H9 (cell line): ENCODE data around the gene RNF113B. TPM values are rescaled to one million over a fixed set of nuclear protein-coding genes. Genes with fewer than 3 reads are reported as not detected.

Experiments used
- DNase-seq: peaks from one replicate; pipeline ENCODE4 v3.0.0-alpha.2; 2017
- H2AFZ ChIP-seq: one replicate; pipeline ENCODE4 v1.6.1; 2013; ENCODE audit warnings: mild to moderate bottlenecking, low read length, control low read depth, moderate library complexity
- H2AK5ac ChIP-seq: 2 replicates; pipeline ENCODE4 v1.6.1; 2013; ENCODE audit warnings: low read length, control low read depth, mixed read lengths; ENCODE audit not compliant: insufficient read length
- H2BK120ac ChIP-seq: one replicate; pipeline ENCODE4 v1.6.1; 2013; ENCODE audit warnings: low read depth, mild to moderate bottlenecking, low read length, control low read depth, inconsistent platforms; ENCODE audit not compliant: poor library complexity, severe bottlenecking
- H2BK12ac ChIP-seq: 2 replicates; pipeline ENCODE4 v1.6.1; 2013; ENCODE audit warnings: low read length, control low read depth, mixed read lengths, low read depth; ENCODE audit not compliant: insufficient read length
- H2BK15ac ChIP-seq: 2 replicates; pipeline ENCODE4 v1.6.1; 2013; ENCODE audit warnings: low read depth, low read length, control low read depth
- H2BK20ac ChIP-seq: one replicate; pipeline ENCODE4 v1.6.1; 2013; ENCODE audit warnings: low read depth, mild to moderate bottlenecking, low read length, control low read depth, inconsistent platforms; ENCODE audit not compliant: poor library complexity, severe bottlenecking
- H2BK5ac ChIP-seq: 2 replicates; pipeline ENCODE4 v1.6.1; 2013; ENCODE audit warnings: low read length, control low read depth, mixed read lengths; ENCODE audit not compliant: insufficient read length
- H3K14ac ChIP-seq: 2 replicates; pipeline ENCODE4 v1.6.1; 2013; ENCODE audit warnings: low read length, control low read depth; ENCODE audit not compliant: insufficient read depth
- H3K18ac ChIP-seq: 2 replicates; pipeline ENCODE4 v1.6.1; 2013; ENCODE audit warnings: low read depth, mild to moderate bottlenecking, mixed read lengths, low read length, control low read depth; ENCODE audit not compliant: insufficient read length
- H3K23ac ChIP-seq: 2 replicates; pipeline ENCODE4 v1.6.1; 2013; ENCODE audit warnings: low read length, control low read depth, mixed read lengths, low read depth; ENCODE audit not compliant: insufficient read length
- H3K23me2 ChIP-seq: 2 replicates; pipeline ENCODE4 v1.6.1; 2013; ENCODE audit warnings: low read depth, mild to moderate bottlenecking, mixed read lengths, low read length, control low read depth; ENCODE audit not compliant: insufficient read length, poor library complexity, severe bottlenecking
- H3K27ac ChIP-seq: 2 replicates; pipeline ENCODE4 v1.5.1; 2013; ENCODE audit warnings: low read length, control low read depth, mixed read lengths, low read depth; ENCODE audit not compliant: insufficient read length
- H3K27me3 ChIP-seq: 2 replicates; pipeline ENCODE4 v1.6.1; 2013; ENCODE audit warnings: low read length, control low read depth, inconsistent platforms; ENCODE audit not compliant: insufficient read depth
- H3K4ac ChIP-seq: 2 replicates; pipeline ENCODE4 v1.6.1; 2013; ENCODE audit warnings: low read depth, mild to moderate bottlenecking, control low read depth, inconsistent platforms, low read length, moderate library complexity
- H3K4me1 ChIP-seq: 2 replicates; pipeline ENCODE4 v1.6.1; 2013; ENCODE audit warnings: low read length, control low read depth, inconsistent platforms; ENCODE audit not compliant: insufficient read depth
- H3K4me2 ChIP-seq: 2 replicates; pipeline ENCODE4 v1.6.1; 2013; ENCODE audit warnings: low read length, control low read depth, mixed read lengths; ENCODE audit not compliant: insufficient read length, insufficient read depth
- H3K56ac ChIP-seq: 2 replicates; pipeline ENCODE4 v1.6.1; 2013; ENCODE audit warnings: low read depth, mild to moderate bottlenecking, mixed read lengths, low read length, control low read depth; ENCODE audit not compliant: insufficient read length
- H3K79me1 ChIP-seq: 2 replicates; pipeline ENCODE4 v1.6.1; 2013; ENCODE audit warnings: low read depth, mild to moderate bottlenecking, moderate library complexity, low read length, control low read depth, inconsistent platforms; ENCODE audit not compliant: insufficient read depth, poor library complexity, severe bottlenecking
- H3K79me2 ChIP-seq: 2 replicates; pipeline ENCODE4 v1.6.1; 2013; ENCODE audit warnings: low read length, control low read depth, inconsistent platforms; ENCODE audit not compliant: insufficient read depth
- H3K9ac ChIP-seq: 2 replicates; pipeline ENCODE4 v1.6.1; 2013; ENCODE audit warnings: low read length, control low read depth, mixed read lengths; ENCODE audit not compliant: insufficient read length; ENCODE audit errors: extremely low read depth
- H3K9me3 ChIP-seq: one replicate; pipeline ENCODE4 v1.6.1; 2013; ENCODE audit warnings: low read depth, low read length, inconsistent platforms; ENCODE audit not compliant: control insufficient read depth
- H3T11ph ChIP-seq: one replicate; pipeline ENCODE4 v1.6.1; 2013; ENCODE audit warnings: mild to moderate bottlenecking, low read length, control low read depth, inconsistent platforms
- H4K20me1 ChIP-seq: one replicate; pipeline ENCODE4 v1.6.1; 2013; ENCODE audit not compliant: control insufficient read depth, insufficient read length, insufficient read depth
- H4K5ac ChIP-seq: 2 replicates; pipeline ENCODE4 v1.6.1; 2013; ENCODE audit warnings: low read depth, mild to moderate bottlenecking, mixed read lengths, low read length, control low read depth; ENCODE audit not compliant: insufficient read length
- H4K8ac ChIP-seq: replicated peaks from 2 replicates; pipeline ENCODE4 v1.6.1; 2013; ENCODE audit warnings: low read length, control low read depth, mixed read lengths, low read depth; ENCODE audit not compliant: insufficient read length
- H4K91ac ChIP-seq: 2 replicates; pipeline ENCODE4 v1.6.1; 2013; ENCODE audit warnings: low read depth, mild to moderate bottlenecking, moderate library complexity, mixed read lengths, low read length, control low read depth; ENCODE audit not compliant: insufficient read length
- H3K27ac Mint-ChIP-seq, 3 experiments: 2 replicates in 2 of 3; 3 replicates in 1 of 3; pipeline ENCODE4 v1.8.0; 2020 to 2021; ENCODE audit warnings: mixed read lengths in 3 of 3, mild to moderate bottlenecking in 1 of 3, moderate library complexity in 1 of 3
- H3K27me3 Mint-ChIP-seq: 2 replicates; pipeline ENCODE4 v1.8.0; 2021; ENCODE audit warnings: low read depth, mild to moderate bottlenecking, moderate library complexity, mixed read lengths
- H3K36me3 Mint-ChIP-seq, 3 experiments: 2 replicates in 2 of 3; 3 replicates in 1 of 3; pipeline ENCODE4 v1.8.0; 2020 to 2021; ENCODE audit warnings: low read depth in 3 of 3, mixed read lengths in 3 of 3; ENCODE audit not compliant: insufficient read depth in 1 of 3
- H3K4me1 Mint-ChIP-seq, 2 experiments: 2 replicates each; pipeline ENCODE4 v1.8.0; 2020; ENCODE audit warnings: mixed read lengths in 2 of 2
- H3K4me3 Mint-ChIP-seq, 2 experiments: 2 replicates in 1 of 2; 3 replicates in 1 of 2; pipeline ENCODE4 v1.8.0; 2020 to 2021; ENCODE audit warnings: mild to moderate bottlenecking in 2 of 2, mixed read lengths in 2 of 2, moderate library complexity in 1 of 2
- H3K9me3 Mint-ChIP-seq, 2 experiments: 2 replicates in 1 of 2; 3 replicates in 1 of 2; pipeline ENCODE4 v1.8.0; 2020; ENCODE audit warnings: mild to moderate bottlenecking in 2 of 2, mixed read lengths in 2 of 2, moderate library complexity in 1 of 2
- WGBS: extraction: QIAGEN DNeasy Blood & Tissue Kit; methylation state at CpG from one replicate; pipeline ENCODE4 v1.1.7; 2013; ENCODE audit warnings: missing lambda C conversion rate, low lambda C conversion rate, mixed read lengths; ENCODE audit not compliant: insufficient read length; ENCODE audit errors: extremely low coverage; 5-methylcytosine and 5-hydroxymethylcytosine counted together
- total RNA-seq: library from RNA; stranded (reverse); gene quantifications from 2 replicates; pipeline ENCODE4 v1.2.1, GENCODE V29; 2021
- TF ChIP-seq, protein P1 (sequence below): fragments of 200-600 bp; sonication (generic); conservative IDR thresholded peaks from 3 replicates; pipeline ENCODE4 v1.8.0; 2021; ENCODE audit warnings: antibody characterized with exemption, mild to moderate bottlenecking

RNF113B gene
- total RNA-seq, 1 experiment from 2014 or later = not detected

DNA sequence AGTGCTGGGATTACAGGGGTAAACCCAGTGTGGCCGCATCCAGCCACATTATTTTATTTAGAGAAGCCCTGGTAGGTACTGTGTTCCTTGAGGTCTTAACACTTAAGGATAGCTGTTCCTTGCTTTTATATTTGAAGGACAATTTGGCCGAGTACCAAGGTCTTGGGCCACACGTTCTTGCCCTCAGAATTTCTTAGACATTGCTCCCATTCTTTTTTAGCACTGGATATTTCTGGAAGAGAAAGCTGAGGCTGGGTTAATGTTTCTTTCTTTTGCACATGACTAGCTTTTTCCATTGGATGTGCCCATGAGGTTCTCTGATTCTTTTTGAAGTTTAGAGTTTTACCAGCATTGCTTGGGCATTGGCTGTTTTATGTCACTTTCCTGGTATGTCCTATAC lies 5.5 kb upstream of the RNF113B start:
- Histone ChIP-seq H4K91ac (no peak overlapping the region), H3K23me2 (peaks cover 3% of the 10 kb centered on the region), H3K9ac (no peak overlapping the region), H2BK20ac (no peak overlapping the region), H3K27ac (no peak overlapping the region), H3K56ac (no peak overlapping the region), H3K27me3 (no peaks in the 10 kb centered on the region), H2BK15ac (no peak overlapping the region), H2BK5ac (no peak overlapping the region), H2AK5ac (no peak overlapping the region), H4K8ac (no peak overlapping the region), H3K79me1 (peaks cover 12% of the 10 kb centered on the region), H3K14ac (no peak overlapping the region), H3K79me2 (peaks cover 2% of the 10 kb centered on the region), H2BK12ac (no peak overlapping the region), H2AFZ (no peak overlapping the region), H3K4me2 (no peak overlapping the region), H3K18ac (no peak overlapping the region), H4K5ac (no peak overlapping the region), H3T11ph (no peak overlapping the region), H3K4ac (no peak overlapping the region), H4K20me1 (no peaks in the 10 kb centered on the region), H2BK120ac (no peak overlapping the region), H3K23ac (no peak overlapping the region), H3K9me3 (no peaks in the 10 kb centered on the region), H3K4me1 (peaks cover 5% of the 10 kb centered on the region; the same call in 1 of the 2 replicates)
- no peaks in the 10 kb centered on the region for H3K9me3 Mint-ChIP-seq
- TF ChIP-seq, protein P1, sequence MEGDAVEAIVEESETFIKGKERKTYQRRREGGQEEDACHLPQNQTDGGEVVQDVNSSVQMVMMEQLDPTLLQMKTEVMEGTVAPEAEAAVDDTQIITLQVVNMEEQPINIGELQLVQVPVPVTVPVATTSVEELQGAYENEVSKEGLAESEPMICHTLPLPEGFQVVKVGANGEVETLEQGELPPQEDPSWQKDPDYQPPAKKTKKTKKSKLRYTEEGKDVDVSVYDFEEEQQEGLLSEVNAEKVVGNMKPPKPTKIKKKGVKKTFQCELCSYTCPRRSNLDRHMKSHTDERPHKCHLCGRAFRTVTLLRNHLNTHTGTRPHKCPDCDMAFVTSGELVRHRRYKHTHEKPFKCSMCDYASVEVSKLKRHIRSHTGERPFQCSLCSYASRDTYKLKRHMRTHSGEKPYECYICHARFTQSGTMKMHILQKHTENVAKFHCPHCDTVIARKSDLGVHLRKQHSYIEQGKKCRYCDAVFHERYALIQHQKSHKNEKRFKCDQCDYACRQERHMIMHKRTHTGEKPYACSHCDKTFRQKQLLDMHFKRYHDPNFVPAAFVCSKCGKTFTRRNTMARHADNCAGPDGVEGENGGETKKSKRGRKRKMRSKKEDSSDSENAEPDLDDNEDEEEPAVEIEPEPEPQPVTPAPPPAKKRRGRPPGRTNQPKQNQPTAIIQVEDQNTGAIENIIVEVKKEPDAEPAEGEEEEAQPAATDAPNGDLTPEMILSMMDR = no peak
- no CpG with 5 or more reads among the region's 3 CpGs for WGBS
- no peak for DNase-seq
- H3K4me3 Mint-ChIP-seq = no peak overlapping the region
- no peaks in the 10 kb centered on the region for H3K27me3 Mint-ChIP-seq
- peaks cover 5 to 15% (median 7%) of the 10 kb centered on the region in 3 experiments; a peak in 4 of 7 replicates for H3K36me3 Mint-ChIP-seq
- peaks cover 35 to 41% of the 10 kb centered on the region in 2 experiments for H3K4me1 Mint-ChIP-seq
- H3K27ac Mint-ChIP-seq = peak overlapping the region in 2 of 3 experiments; percentile 49 to 64; a peak in 2 of 7 replicates
